Right lung (tissue), 5 donors: ENCODE results near the gene HSPB2. TPM values are rescaled to one million over a fixed set of nuclear protein-coding genes. Genes with fewer than 3 reads are reported as not detected.

Experiments used
- DNase-seq, 2 donors: peaks; one replicate each; pipeline ENCODE4 v3.0.0-alpha.2; 2013
- polyA plus RNA-seq, 5 donors: library from polyadenylated mRNA; unstranded; fragments of 120-200 nt; gene quantifications; one replicate each; pipeline versions ENCODE4 v1.2.1 to v1.2.3, GENCODE V29; 2013; ENCODE audit warnings: inconsistent platforms in 1 of 5, low replicate concordance in 1 of 5; ENCODE audit not compliant: insufficient read length in 5 of 5, insufficient read depth in 1 of 5

HSPB2 gene
- polyA plus RNA-seq, 5 donors = 2.1 to 10.9 (median 5.3) TPM

DNA sequence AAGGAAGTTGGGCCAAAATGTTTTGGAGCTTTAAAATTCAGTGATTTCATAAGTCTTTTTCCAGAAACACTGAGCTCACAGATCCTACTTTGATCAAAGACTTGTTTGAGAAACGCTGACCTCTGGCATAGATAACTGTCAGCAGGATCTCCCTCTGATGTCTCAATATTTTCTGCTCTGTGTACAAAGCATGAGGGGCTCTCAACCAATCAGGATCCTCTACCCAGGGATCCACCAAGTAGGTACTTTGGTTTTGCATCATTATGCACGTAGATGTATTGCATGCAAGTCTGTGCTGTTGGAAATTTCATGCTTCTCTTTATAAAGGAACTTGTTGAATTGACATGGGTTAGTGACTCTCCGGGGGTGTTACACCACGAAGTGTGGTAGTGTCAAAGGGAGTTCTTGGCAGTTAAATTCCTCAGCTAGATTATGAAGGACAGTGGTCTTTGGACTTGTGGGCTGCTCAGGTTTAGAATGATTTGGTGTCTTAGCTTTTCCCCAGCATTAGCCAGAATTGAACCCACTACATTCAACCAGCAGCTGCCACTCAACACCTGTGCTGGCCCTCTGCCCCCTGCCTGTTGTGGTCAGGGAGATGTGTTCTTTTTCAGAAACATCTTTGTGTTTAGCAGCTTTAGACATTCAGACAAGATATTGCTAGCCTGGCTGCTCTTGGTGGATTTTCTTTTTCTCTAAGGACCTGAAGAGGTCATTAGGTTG lies 22.9 kb downstream of the HSPB2 start:
- DNase-seq = no peak

DNA sequence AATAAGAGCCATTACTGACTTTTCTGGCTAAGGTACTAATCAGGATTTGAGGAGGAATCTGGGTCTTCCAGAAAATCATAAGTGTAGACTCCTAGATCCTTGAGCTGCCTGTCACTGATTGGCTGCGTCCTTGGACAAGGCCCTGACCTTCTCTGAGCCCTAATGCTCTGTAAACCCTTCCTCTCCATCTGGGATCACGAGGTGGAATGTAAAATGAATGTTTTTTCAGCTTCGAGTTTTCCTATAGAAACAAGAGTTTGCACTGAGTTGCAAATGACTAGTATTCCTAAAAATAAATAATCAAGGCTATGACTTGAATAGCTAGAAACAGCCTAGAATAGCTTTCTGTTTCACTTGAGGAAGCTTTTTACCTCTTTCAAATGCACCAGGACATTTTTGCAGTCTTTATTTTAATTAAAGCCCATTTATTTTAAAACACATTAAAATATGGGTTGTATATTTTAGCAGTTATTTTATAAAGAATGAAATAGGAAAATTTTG lies 23.6 kb downstream of the HSPB2 start:
- no peak for DNase-seq

DNA sequence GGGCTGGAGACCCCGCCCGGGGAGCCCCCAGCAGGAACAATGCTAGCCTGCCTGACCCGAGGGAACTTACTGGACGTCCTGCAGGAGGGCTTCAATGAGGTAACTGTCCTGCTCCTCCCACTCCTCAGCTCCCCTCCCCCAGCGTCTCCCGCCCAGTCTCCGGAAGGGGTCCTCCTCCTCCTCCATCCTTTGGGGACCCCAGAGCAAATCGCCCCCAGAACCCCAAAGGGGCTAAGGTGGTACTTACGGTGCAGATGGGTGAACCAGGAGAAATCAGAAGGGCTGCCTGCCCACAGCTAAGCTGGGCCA lies 24.9 kb downstream of the HSPB2 start:
- no peak for DNase-seq

DNA sequence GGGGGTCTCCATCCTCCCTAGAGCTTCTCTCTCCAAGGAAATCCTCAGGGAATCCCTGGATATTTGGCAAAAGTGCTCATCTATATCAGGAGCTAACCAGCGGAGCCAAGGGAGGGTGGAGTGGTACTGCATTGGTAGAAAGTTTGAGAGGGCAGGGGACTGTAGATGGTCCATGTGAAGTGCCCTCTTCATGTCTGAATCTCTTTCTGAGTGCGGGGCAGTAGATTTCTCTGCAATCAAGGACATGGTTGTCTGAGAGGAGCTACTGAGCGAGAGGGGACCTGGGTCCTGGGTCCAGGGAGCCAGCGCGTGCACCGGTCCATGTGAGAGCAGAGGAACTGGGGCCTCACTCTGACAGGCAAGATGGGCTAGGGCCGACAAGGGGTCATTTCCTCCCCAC lies 25.3 kb downstream of the HSPB2 start:
- no peak for DNase-seq

DNA sequence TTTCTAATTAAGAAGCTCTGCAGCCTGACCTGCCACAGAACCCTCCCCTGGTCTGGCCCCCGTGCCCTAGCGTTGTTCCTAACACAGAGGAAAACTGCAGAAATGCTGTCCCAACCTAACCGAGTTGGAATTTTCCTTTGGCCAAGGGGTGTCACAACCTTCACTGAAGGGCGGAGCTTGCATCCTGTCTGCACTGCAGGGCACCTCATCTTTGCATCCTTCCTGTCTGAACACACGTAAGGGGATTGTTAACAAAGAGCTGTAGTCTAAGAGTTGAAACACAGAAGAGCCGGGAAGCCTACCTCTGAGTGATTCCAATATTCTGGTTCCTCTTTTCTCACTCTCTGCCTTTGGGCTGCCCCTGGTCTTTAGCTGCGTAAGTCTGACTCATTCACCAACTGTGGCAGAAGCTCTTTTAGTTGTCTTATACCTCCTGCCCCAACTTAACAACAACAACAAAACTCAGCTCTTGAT lies 26.2 kb downstream of the HSPB2 start:
- no peak for DNase-seq

DNA sequence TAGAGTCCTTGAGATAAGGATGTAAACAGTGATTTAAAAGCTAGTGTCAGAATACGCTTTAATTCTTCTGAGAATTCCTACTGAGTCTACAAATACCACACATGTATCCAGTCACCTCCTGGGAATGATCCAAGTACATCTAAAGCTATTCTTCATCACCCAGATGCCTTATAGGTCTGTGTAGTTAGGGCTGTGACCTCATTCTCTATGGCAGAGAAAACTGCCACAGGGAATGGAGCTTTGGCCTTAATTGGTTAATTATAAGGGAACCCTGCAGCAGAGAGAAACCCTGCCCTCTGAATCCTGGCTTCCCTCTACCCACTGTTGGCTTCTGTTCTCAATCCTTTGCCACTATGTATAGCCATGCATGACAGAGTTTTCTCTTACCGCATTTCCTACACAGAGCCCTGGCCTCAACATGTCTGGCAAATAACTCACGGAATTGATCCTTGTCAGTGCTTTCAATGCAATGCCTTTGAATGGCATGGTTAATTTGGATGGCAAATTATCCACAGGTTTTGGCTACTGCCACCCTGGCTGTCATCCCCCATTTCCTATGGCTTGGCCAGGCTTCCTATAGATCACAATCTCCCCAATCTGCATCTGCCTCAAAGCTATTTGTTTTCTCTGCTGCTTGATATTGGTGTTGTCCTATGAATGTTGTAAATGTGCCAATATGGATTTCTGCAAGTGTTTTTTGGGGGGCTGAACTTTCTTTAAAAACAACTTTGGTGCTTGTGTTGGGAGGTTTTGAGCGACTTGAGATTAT lies 27.5 kb downstream of the HSPB2 start:
- no peak for DNase-seq

DNA sequence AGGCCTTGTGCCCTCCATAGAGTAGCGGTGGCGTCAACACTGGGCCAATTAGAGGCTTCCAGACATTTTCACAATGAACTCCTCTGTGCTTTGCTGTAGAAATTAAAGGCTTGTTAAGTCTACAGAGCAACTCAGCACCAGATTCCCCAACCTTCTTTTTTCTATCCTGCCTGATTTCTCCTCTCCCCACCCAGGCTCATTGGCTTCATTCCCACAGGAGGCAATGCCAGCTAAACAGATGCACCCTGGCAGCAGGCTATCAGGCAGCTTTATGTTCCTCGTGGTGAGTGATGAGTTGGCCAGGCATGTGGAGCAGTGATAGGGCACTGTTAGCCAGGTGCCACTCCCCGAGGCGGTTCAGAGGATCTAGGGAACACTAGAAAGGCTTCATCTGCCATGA lies 29.4 kb downstream of the HSPB2 start:
- DNase-seq = no peak

DNA sequence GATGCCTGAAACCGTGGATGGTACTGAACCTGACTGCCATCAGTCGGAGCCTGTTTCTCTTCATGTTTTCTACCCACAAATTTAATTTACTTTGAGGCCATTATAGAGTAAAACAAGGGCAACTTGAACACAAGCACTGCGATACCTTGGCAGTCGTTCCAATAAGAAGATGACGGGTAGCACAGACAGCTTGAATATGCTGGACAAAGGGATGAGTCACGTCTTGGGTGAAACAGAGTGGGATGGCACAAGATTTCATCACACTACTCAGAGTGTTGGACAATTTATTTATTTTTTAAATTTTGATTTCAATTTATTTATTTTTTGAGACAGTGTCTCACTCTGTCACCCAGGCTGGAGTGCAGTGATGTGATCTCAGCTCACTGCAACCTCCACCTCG lies 30.3 kb downstream of the HSPB2 start:
- no peak for DNase-seq

DNA sequence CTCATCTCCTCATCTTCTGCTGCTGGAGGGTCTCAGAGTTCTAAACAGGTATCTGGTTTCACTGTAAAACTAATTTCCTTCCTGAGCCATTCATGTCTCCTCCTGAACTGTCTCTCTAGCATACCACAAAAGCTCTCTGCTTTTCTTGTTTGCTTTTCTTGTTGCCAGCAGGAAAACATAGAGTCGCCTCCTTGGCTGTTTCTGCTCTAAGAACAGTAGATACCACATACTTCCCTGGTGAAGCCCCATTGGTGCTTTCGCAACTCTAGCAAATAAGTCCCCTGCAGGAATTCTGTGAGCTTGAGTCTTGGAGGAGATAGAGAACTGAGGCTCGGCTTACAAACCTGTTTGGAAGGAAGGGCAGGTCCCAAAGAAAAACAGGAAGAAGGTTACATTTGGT lies 31.6 kb downstream of the HSPB2 start:
- DNase-seq = no peak

DNA sequence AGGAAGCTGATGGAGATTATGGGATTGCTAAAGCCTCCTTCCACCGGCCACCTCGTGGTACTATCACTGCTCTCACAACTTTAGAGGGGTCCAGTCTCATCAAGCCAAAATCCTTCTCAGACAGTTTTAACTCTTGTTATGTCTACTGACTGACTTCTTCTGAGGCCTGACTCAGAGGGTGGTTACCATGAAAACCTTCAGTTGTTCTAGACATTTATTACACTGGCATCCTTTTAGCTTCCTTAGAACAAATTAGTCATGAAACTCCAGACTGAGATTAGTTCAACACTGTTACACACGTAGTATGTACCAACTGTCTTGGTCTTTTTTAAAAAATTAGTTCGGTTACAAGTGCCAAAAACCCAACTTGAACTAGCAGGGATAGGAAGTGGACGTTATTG lies 32.1 kb downstream of the HSPB2 start:
- no peak for DNase-seq

DNA sequence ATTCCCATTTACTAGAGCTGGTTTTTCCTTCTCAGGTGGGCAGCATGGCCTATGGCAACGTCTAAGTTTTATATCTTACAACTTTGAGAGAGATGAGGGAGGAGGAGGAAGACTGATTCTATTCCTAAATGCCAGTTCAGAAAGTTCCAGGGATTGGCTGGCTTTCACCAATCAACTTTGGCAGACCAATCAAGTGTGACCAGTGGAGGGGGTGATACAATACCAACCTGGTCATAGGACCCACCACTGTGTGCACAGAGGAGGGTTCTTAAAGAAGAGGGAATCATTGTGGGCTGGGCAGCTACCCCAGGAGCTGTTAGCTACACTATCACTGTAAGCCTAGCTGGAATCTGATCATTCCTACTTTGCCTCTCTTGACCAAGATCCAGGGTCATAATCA lies 32.7 kb downstream of the HSPB2 start:
- DNase-seq = no peak

DNA sequence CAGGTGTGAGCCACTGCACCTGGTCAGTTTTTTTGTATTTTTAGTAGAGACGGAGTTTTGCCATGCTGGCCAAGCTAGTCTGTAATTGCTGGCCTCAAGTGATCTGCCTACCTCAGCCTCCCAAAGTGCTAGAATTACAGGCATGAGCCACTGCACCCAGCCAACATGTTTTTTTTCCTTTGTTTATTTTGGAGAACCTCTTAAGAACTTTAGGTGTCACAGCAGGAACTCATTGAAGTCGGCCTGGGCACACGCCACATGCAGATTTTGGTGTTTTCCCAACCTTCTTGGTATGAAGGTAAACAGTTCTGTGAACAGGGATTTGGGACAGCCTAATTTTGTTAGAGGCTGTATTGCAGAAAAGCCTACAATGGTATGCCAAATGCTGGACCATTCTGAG lies 34.0 kb downstream of the HSPB2 start:
- no peak for DNase-seq

DNA sequence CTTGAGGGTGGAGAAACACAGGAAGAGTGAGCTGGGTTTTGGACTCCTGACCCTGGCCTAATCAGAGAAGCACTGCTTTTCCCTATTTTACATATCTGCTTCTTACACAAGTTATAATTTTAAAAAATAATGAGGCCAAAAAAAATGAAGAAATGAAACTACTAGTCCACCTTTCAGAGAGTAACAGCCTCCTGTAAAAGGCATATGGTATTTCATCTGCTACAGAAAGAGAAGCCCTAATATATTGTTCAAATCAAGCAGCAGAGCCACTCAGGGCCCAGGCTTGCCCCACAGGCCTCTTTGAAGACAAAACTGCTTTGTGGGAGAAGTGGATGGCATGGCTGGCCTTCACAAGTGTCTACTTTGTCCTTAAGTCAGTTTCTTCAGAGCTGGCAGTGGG lies 34.6 kb downstream of the HSPB2 start:
- no peak for DNase-seq

DNA sequence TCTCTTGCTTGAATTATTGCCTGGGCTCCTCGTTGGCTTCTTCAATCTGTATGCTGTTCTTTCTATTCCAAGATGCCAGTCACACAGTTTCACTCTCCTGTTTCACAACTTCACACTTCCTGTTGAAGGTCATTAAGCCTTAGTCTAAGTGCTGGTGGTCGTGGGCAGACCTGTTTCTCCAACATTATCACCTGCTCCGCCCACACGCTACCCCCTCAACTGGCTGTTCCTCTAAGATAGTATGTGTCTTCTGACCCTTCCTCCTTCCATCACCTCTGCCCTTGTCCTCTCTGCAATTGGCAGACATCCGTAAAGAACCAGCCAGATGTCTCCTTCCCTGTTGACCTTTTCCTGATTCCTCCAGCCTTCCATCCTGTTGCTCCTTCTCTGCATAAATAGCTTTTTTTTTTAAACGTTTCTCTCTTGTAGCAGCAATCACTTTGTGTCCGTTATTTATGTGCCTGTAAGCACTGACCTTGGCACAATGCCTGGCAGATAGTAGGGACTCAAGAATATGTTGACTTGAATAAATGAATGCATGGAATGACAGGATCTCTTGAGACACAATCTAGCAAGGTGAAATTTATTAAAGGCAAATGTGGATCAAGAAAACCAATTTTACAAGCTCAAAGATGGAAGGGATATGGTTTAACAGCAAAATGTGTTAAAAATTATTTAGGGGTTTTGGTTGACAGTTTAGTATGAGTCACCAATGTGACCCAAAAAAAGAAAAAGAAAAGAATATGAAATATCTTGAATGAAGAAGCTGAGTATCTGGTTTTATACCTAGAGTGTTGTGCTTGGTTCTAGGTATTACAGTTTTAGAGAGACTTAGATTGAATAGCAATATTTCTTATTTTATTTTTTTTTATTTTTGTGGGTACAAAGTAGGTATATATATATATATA lies 37.2 kb downstream of the HSPB2 start:
- DNase-seq = no peak

DNA sequence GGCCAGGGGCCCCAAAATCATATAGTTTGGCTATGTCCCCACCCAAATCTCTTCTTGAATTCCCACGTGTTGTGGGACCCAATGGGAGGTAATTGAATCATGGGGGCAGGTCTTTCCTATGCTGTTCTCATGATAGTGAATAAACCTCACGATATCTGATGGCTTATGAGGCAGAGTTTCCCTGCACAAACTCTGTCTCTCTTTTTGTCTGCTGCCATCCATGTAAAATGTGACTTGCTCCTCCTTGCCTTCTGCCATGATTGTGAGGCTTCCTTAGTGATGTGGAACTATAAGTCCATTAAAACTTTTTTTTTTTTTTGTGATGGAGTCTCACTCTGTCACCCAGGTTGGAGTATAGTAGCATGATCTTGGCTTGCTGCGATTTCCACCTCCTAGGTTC lies 39.0 kb downstream of the HSPB2 start:
- DNase-seq = no peak

DNA sequence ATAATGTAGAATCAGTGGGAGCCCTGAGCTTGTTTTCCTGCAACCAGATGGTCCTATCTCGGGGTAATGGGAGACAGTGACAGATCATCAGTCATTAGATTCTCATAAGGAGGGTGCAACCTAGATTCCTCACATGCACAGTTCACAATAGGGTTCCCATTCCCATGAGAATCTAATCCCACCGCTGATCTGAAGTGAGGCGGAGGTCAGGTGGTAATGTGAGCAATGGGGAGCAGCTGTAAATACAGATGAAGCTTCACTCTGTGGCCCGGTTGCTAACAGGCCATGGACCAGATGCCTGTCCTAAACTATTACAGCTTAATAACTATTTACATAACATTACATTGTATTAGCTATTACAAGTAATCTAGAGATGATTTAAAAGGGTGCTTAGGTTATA lies 41.6 kb downstream of the HSPB2 start:
- DNase-seq = no peak

DNA sequence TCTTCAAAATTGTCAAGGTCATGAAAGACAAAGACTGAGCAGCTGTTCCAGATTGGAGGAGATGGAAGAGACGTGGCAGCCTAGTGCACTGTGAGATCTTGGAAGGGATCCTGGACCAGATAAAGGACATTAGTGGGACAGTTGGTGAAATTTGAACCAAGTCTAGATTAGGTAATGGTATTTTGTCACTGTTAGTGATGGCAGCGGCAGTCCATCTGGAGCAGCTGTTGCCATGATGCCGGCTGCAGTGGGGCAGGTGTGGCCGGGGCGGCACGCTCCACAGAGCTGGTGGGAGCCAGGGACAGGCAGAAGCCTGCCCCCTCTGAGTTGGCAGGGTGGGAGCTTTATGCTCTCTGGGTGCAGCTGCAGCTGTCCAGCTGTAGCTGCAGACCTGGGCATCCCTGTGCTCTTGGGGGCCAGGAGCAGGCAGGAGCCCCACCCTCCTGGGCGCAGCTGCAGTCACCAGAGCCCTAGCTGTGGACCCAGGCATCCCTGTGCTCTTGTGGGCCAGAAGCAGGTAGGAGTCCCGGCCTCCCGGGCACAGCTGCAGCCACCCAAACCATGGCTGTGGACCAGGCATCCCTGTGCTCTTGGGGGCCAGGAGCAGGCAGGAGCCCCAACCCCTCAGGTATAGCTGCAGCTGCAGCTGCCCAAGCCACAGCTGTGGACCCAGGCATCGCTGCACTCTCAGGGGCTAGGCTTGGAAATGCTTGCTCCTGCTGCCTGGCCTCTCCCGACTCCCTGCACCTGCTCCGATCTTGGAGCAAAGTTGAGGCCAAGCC lies 45.3 kb downstream of the HSPB2 start:
- no peak for DNase-seq

DNA sequence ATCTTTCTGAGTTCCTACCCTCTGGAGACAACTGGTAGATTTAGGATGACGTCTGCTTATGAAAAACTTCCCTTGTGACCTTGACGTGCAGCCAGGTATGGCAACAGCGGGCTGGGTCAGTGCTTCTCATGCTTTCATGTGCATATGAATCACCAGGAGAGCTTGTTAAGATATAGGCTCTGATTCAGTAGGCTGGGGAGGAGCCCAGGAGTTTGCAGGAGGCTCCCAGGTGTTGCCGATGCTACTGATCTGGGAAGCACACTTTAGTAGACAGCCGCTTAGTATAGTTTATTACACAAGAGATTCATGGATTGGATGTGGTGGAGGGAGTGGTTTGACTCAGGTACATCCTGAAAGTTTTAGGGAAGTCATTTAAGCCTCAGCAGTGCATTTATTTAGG lies 48.4 kb downstream of the HSPB2 start:
- DNase-seq = no peak

DNA sequence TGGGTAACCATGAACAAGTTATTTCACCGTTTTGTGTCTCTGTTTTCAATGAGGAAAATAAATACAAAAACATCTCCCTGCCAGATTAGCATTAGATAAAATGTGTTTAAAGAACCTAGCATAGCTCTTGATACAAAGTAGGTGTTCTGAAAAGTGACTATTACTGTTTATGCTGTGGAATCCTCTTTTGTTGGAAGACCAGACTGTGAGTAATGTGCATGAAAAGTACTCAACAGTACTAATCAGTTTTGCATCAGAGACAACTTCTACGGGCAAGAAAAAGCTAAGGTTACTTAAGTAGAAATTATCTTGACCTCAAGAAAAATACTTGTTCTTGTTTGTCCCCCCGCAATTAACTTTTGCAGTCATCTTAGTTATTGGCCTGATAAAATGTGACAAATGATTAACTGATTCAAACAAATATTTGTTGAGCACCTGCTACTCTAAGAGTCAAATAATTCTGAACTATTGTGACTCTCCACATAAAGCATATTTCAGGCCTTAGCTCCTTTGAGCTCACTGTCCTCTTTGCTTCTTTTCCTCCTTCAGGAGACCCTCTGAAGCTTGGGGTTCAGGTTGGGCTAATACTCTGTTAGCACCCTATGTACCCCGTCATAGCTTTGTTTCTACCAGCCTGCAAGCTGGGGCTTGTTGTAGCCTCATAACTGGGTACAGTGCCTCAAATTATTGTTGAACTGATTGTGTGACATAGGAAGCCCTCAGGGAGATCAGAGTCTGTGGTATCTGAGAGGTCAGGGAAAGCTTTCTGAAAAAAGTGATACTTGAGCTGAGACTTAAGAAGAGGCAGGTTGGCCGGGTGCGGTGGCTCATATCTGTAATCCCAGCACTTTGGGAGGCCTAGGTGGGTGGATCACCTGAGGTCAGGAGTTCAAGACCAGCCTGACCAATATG lies 49.1 kb downstream of the HSPB2 start:
- no peak for DNase-seq
